Measurements from ENCODE around the gene MICAL3.

Gene MICAL3

DNA sequence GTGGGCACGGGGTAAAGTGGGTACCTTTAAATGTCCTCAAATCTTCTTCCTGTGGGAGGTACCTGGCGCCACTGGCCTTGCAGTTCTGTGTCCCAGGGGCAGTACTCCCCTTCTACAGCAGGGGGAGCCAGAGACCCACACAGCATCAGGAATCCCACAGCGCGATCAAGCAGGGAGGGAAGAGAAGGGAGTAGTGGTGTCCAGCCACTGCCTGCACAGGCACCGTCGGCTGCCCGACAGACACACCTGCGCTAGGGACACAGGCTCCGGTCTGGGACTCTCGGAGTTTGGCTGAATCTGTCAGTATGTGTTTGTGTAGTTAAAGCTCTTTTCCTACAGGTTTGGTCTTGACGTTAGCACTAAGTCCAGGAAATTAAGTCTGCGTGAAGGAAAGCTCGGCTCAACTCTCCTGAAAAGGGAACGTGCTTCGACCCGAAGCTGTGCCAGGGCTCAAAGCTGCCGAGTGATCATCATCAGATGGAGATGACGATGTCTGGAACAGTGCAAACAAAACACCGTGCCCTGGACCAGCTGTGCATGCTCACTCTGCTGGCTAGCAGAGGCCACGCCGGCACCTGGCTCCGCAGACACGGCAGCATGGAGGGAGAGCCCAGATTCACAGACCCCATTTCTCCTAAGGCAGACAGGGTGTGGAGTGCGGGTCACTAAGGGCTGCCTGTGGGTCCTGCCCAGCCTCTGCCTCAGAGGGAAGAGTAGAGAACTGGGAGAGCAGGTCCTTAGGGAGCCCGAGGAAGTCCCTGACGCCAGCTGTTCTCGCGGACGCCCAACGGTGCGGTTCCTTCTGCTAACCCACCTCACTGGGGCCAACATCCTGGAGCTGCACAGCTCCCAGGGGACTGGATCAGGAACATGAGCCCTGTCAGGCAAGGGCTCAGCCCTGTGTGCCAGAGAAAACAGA, 194.1 kb downstream of the MICAL3 start:
- DNase-seq: peak; percentile 42

- no peak for DNase-seq
Observed at GRCh38 chr22:17829695-17830042, 194.7 kb downstream of the MICAL3 start.

GRCh38 chr22:17828502-17829080, 195.8 kb downstream of the MICAL3 start:
- DNase-seq: no peak

- no peak for DNase-seq
Observed at GRCh38 chr22:17827466-17827865, 196.9 kb downstream of the MICAL3 start.

DNA sequence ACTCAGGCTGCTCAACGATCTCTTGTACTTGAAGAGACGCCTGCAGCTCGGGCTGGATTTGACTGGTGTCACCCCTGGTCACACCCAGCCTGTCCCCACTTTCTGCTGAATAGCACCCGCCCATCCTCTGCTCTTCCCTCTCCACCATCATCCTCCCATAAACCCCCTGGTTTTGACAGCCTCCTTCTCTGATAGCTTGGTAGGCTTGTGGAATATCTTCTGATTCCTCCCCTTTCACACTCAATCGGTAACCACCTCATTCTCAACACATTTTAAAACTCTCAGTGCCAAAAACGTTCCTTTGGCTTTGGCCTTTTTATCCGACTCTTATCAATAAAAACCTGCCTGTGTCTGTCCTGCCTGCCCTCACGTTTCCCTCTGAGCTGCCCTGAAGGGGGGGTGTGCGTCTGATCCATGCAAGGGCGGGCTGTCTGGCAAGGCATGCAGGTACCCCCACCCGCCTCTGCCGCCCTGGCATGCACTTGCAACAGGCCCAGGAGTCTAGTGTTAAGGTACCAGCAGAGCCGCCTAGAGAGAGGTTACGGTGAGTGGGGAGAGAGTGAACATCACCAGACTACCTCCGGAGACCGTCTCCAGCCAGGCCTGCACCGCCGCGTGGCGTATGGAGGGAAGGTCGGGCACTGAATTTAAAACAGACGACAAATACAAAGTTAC, 198.3 kb downstream of the MICAL3 start:
- DNase-seq: no peak

- no peak for DNase-seq
Observed at GRCh38 chr22:17824457-17824856, 199.9 kb downstream of the MICAL3 start.

GRCh38 chr22:17823964-17824363, 200.4 kb downstream of the MICAL3 start:
- no peak for DNase-seq

- no peak for DNase-seq
Observed at GRCh38 chr22:17823226-17823625, 201.1 kb downstream of the MICAL3 start.

GRCh38 chr22:17822087-17822486, 202.3 kb downstream of the MICAL3 start:
- DNase-seq: no peak

- DNase-seq: no peak
Observed at GRCh38 chr22:17820879-17821439, 203.4 kb downstream of the MICAL3 start.

GRCh38 chr22:17818649-17819048, 205.7 kb downstream of the MICAL3 start:
- DNase-seq: no peak

DNA sequence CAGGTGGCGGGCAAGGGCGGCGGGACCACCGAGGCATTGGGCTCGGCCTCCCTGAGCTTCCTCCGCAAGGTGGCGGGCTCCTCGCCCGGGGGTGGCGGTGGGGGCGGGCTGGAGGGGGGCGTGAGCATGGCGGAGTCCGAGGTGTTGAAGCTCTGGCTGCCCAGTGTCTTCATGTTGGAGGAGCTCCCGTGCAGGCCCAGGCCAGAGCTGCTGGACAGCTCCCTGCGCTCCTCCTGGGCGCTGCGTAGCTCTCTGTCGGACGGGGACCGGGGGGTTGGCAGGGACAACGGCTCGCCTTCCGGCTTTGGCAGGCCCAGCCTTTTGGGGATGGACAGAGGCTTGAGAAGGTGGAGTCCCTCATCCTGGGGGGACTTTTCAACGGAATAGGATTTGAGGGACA, 206.2 kb downstream of the MICAL3 start:
- DNase-seq: no peak

GRCh38 chr22:17817511-17818065, 206.8 kb downstream of the MICAL3 start:
- no peak for DNase-seq

- DNase-seq: no peak
Observed at GRCh38 chr22:17817079-17817478, 207.3 kb downstream of the MICAL3 start.

GRCh38 chr22:17816649-17817048, 207.7 kb downstream of the MICAL3 start:
- no peak for DNase-seq

DNA sequence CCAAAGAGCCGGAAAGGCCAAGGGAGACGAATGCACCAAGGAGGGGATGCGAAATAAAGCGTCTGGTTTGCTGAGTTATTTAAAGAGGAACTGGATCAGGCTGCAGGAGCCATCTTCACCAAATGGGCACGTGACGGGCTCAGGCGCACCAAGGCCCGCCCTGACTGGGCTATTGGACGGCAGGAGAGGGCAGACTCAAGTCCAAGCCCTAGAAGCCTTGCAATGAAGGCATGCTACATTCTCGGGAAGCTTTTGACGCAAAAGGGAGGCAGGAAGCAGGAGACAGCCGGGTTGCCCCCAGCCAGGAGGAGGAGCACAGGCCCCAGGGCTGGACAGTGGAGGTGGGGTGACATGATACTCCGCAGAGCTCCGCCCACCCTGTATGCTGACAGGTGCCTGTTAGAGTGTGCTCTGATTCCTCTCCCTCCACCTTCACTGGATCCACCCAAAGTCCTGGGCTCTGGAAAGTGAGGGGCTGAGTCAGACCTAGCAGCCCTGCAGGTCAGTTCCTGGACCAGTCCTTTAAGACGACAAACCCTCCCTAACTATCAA, 208.6 kb downstream of the MICAL3 start:
- DNase-seq: no peak

- no peak for DNase-seq
Observed at GRCh38 chr22:17814830-17815229, 209.5 kb downstream of the MICAL3 start.

DNA sequence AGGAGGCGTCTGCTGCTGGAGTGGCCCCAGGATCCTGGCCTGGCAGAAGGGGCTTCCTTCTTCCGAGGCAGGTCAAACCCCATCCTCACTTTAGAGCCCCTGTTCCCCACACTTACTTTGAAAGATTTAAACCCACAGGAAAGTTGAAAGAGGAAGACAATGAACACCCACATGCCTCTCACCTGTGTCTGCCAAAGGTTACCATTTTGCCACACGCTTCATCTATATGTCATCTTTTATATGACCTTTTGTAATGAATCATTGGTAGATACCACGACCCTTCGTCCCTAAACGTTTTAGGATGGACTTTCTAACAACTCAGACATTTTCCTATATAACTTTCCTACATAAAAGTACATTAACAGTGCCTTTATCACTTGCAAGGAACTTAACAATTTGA, 210.3 kb downstream of the MICAL3 start:
- no peak for DNase-seq

DNA sequence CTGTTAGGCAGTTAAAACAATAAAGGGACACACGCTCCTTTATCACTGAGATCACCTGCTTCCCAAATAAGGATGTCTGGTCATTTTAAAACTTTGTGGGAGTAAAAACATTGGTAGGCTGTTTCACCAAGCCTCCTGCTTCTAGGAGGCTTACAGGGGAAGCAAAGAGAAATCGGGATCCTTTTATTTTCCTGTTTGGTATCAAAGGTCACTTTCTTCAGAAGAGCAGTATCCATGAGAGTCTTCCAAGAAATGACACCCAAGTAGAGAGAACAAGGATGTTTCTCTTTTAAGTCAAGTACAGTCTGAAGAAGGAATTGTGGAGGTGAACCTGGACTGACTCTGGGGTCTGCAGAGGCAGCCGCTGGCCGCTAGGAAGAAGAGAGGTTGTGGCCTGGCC, 213.2 kb downstream of the MICAL3 start:
- DNase-seq: no peak

- DNase-seq: no peak
Observed at GRCh38 chr22:17810570-17811116, 213.7 kb downstream of the MICAL3 start.

DNA sequence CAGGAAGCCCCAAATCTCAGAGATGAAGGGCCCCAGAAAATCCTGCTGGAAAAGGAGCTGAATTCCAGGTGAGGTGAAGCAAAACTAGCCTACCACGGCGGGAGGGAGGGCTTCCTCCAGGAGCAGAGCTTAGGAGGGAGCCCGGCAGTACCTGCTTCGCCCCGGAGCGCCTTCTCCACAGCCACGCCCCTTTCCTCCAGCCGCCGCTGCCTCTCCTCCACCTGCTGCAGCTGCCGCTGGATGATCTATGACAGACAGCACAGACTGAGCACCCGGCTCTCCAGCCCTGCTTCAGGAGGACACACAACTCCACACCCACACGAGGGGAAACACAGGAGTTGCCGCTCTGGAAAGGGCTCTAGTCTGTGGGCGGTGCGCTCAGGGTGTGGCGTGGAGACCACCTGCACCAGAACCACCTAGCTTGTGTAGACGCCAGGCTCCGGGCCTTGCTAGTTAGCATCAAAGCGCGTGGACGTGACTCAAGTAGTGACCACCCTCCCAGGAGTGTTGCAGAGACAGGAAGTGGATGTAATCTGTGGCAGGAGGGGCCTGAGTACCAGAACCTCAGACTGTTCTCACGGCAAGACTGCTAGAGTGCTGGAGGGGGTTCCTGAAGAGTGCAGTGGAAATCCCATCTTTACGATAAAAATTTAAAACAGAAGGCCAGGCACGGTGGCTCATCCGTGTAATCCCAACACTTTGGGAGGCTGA, 215.5 kb downstream of the MICAL3 start:
- DNase-seq: no peak

Measured in RPMI8226 (cell line).